OCI-LY7 (cell line): ENCODE results near the gene ACOXL.

Experiments used
- EZH2phosphoT487 ChIP-seq: fragments of 200-600 bp; sonication (generic); IDR thresholded peaks from 2 replicates; pipeline ENCODE4 v1.6.1; 2018; ENCODE audit warnings: low read depth, borderline replicate concordance, mild to moderate bottlenecking, mixed run types, antibody characterized with exemption, low read length, moderate library complexity, mixed read lengths
- TF ChIP-seq, protein P1 (sequence below): fragments of 200-600 bp; sonication (generic); conservative IDR thresholded peaks from 2 replicates; pipeline ENCODE4 v1.5.1; 2014; ENCODE audit warnings: mild to moderate bottlenecking, antibody characterized with exemption, low read length, moderate library complexity, mixed read lengths

- TF ChIP-seq, protein P1, sequence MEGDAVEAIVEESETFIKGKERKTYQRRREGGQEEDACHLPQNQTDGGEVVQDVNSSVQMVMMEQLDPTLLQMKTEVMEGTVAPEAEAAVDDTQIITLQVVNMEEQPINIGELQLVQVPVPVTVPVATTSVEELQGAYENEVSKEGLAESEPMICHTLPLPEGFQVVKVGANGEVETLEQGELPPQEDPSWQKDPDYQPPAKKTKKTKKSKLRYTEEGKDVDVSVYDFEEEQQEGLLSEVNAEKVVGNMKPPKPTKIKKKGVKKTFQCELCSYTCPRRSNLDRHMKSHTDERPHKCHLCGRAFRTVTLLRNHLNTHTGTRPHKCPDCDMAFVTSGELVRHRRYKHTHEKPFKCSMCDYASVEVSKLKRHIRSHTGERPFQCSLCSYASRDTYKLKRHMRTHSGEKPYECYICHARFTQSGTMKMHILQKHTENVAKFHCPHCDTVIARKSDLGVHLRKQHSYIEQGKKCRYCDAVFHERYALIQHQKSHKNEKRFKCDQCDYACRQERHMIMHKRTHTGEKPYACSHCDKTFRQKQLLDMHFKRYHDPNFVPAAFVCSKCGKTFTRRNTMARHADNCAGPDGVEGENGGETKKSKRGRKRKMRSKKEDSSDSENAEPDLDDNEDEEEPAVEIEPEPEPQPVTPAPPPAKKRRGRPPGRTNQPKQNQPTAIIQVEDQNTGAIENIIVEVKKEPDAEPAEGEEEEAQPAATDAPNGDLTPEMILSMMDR, result no peak
- no peak for TF ChIP-seq EZH2phosphoT487
Observed at GRCh38 chr2:110724820-110725219, 7.6 kb upstream of the ACOXL start.
